ENCODE data around the gene KRTAP5-6.

DNA sequence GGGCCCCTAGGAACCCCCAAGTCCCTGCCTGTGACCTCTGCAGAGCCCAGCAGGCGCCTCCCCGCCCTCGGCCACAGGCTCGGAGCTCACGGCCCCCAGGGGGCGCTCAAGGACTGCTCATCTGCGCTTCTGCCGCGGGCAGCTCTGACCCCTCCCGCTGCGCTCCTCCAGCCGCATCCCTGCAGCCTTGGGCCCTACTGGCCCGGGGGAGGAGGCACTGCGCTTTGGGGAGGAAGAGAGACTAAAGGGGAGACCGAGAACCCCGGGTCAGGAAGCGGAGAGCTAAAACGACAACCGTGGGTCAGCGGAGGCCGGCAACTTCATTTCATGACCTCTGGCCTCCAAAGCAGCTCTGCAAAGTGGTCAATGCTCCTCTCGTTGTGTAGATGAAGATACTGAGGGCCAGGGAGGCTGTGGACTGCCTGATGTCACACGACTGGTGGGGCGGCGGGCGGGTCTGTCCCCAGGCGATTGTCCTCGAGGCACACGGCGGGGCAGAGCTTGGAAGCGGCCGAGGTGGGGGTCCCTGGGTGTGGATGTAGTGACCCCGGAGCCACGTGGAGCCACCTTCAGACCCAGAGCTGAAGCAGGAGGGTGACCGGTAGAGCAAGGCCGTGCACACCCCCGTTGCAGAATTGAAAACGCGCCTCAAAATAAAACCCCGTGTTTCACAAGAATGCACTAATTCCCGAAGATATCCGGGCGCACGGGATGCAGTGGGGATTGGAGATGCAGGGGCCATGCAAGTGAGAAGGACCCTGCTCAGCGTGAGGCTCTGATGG lies 2.7 kb upstream of the KRTAP5-6 start:
- TF ChIP-seq GATA2 (IDR thresholded peaks at IDR 0.05; ENCODE audit: low read depth, low read length) (no peak), GATA3 (IDR thresholded peaks at IDR 0.05; ENCODE audit: low read depth, low read length) (no peak)
